AG04450 (cell line): ENCODE data around the gene TWIST1. TPM values are rescaled to one million over a fixed set of nuclear protein-coding genes. Genes with fewer than 3 reads are reported as not detected.

Experiments used
- CTCF ChIA-PET: fragments of 300-600, 350-600 bp; formaldehyde crosslinking; extraction: SDS; loops from one replicate; lab custom pipeline; 2022; ENCODE audit warnings: antibody characterized with exemption, inconsistent platforms; lab: Charles Lee
- POLR2A ChIA-PET: fragments of 350-600 bp; formaldehyde crosslinking; extraction: SDS; loops from one replicate; lab custom pipeline; 2021; ENCODE audit warnings: antibody characterized with exemption, inconsistent platforms; lab: Yijun Ruan, JAX
- DNase-seq: peaks from one replicate; pipeline ENCODE4 v3.0.0-alpha.2; 2011; ENCODE audit warnings: low read depth, low spot score
- H3K27ac ChIP-seq: one replicate; pipeline ENCODE4 v1.5.1; 2012; ENCODE audit warnings: low read depth, low read length, control low read depth
- H3K27me3 ChIP-seq: one replicate; pipeline ENCODE4 v1.6.0; 2012; ENCODE audit warnings: low read length; ENCODE audit not compliant: control insufficient read depth, insufficient read depth
- H3K4me3 ChIP-seq: 2 replicates; pipeline ENCODE4 v1.5.1; 2011; ENCODE audit warnings: mild to moderate bottlenecking, low read depth, low read length, control low read depth
- H3K9me3 ChIP-seq: 2 replicates; pipeline ENCODE4 v1.5.1; 2012; ENCODE audit warnings: low read length; ENCODE audit not compliant: control insufficient read depth, insufficient read depth
- polyA plus RNA-seq: library from polyadenylated mRNA; depleted of rRNA; stranded (reverse); fragments of >200 nt; gene quantifications from 2 replicates; pipeline ENCODE4 v1.2.3, GENCODE V29; 2011; rRNA removed
- TF ChIP-seq, protein P1 (sequence below): IDR thresholded peaks from 2 replicates; pipeline ENCODE4 v1.5.1; 2011; ENCODE audit warnings: low read depth, low read length, control low read depth, inconsistent platforms

The TWIST1 gene
- polyA plus RNA-seq, 1 experiment: 19.4 TPM

DNA sequence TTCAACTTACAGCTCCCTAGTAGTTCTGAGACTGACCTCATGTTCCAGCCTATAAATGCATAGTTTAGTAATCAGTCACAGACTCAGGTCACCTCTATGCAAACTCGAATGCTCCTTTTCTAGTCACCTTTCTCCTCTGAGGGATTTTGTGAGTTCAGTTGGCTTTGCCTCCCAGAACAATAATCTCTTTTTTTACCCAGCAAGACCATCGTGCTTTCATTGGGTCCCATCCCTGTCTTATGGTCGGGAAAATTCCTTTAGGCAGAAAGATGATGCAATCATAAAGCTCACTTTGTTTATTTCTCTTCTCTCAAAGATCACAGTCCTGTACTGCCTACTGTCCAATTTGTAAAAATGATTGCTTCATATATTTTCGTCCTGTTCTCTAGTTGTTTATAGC is 38.4 kb downstream of the TWIST1 start:
- ChIA-PET POLR2A (no interaction called here), CTCF (interaction anchor here (1.1 to 2.0 kb wide), 3 partner anchors 9 to 364 kb away, joined by 3 to 5 read pairs (median 4); no protein-coding TSS in a partner anchor)
- H3K4me3 ChIP-seq: no peak overlapping the region
- TF ChIP-seq, protein P1, sequence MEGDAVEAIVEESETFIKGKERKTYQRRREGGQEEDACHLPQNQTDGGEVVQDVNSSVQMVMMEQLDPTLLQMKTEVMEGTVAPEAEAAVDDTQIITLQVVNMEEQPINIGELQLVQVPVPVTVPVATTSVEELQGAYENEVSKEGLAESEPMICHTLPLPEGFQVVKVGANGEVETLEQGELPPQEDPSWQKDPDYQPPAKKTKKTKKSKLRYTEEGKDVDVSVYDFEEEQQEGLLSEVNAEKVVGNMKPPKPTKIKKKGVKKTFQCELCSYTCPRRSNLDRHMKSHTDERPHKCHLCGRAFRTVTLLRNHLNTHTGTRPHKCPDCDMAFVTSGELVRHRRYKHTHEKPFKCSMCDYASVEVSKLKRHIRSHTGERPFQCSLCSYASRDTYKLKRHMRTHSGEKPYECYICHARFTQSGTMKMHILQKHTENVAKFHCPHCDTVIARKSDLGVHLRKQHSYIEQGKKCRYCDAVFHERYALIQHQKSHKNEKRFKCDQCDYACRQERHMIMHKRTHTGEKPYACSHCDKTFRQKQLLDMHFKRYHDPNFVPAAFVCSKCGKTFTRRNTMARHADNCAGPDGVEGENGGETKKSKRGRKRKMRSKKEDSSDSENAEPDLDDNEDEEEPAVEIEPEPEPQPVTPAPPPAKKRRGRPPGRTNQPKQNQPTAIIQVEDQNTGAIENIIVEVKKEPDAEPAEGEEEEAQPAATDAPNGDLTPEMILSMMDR: no peak
- no peaks in the 10 kb centered on the region for H3K9me3 ChIP-seq
- DNase-seq: no peak
- H3K27me3 ChIP-seq: no peaks in the 10 kb centered on the region
- no peak overlapping the region for H3K27ac ChIP-seq

DNA sequence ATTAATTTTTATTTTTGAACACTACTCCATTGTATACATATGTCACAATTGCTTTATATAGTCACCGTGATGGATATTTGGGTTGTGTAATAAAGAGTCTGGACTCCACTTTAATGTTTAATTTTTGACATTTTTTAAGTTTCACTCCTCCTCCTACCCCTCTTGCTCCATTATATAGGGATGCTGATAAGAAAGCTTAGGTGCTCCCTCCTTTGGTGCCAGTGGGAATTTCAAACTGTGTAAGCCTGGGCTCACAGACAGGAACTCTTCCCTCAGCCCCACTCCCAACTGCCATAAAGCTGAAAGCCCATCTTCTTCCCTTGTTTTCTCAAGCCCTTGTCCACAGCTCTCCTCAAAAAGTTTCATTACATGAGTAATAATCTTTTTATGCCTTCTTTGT is 47.6 kb downstream of the TWIST1 start:
- ChIA-PET CTCF (interaction anchor here (1.4 to 2.7 kb wide), 3 partner anchors 9 to 376 kb away, joined by 5 to 13 read pairs (median 6); no protein-coding TSS in a partner anchor), POLR2A (no interaction called here)

DNA sequence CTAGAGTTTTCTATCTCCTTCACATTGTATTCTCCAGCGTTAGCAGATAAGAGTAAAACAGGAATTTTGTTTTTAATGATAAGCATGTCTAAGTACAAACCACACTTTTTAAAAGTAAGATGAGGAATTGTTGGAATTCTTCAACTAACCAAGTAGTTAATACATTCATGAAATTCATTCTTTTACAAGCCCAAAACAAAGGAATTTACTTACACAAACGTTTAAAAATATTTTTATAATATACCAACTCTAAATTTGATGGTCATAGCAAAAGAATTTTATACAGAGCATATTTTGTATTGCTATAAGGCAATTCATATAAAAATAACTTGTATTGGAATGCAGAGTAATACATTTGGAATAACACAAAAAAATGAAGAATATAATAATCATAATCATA is 51.3 kb downstream of the TWIST1 start:
- H3K9me3 ChIP-seq: no peaks in the 10 kb centered on the region
- H3K27me3 ChIP-seq: no peaks in the 10 kb centered on the region
- POLR2A ChIA-PET: no interaction called here
- H3K27ac ChIP-seq: no peak overlapping the region
- DNase-seq: no peak
- no peak overlapping the region for H3K4me3 ChIP-seq
- CTCF ChIA-PET: no interaction called here
- TF ChIP-seq, protein P1: no peak

More for the DNA sequence above, 47.6 kb downstream of the TWIST1 start:
- Histone ChIP-seq H3K9me3 (no peaks in the 10 kb centered on the region), H3K27me3 (no peaks in the 10 kb centered on the region), H3K27ac (no peak overlapping the region), H3K4me3 (no peak overlapping the region)
- no peak for DNase-seq
- TF ChIP-seq, protein P1: peak; percentile 37; the same call in 1 of the 2 replicates

Other genes with a start within 250 kb of the TWIST1 start
- not detected in 2 replicates for gene FERD3L, start 27.8 kb upstream of the TWIST1 start, polyA plus RNA-seq